A549 (cell line): ENCODE data around the gene KLHL24. TPM values are rescaled to one million over a fixed set of nuclear protein-coding genes. Genes with fewer than 3 reads are reported as not detected.
"Not testable (repeated sequence)": the region's sequence is repeated elsewhere in the genome, so short reads cannot be mapped to it uniquely, and the experiment has no call there.

Source experiments
- ATAC-seq, 2 experiments: fragments of 200-7000 bp in 1 of 2; fragments of >200 bp in 1 of 2; cut with Nextera tagmentation in 1 of 2; cut with Tn5 transposase in 1 of 2; 3 replicates each; pipeline versions ENCODE4 v1.8.0 to v1.9.1; 2018 to 2020; ENCODE audit warnings: mild to moderate bottlenecking in 1 of 2, moderate library complexity in 1 of 2
- CTCF ChIA-PET: fragments of 300-600 bp; sonication (Branson Sonifier 250); formaldehyde crosslinking; extraction: SDS; loops from one replicate; lab custom pipeline; 2021; ENCODE audit warnings: antibody characterized with exemption, inconsistent platforms; lab: Yijun Ruan, JAX
- POLR2A ChIA-PET: fragments of 350-600 bp; formaldehyde crosslinking; extraction: SDS; loops from one replicate; lab custom pipeline; 2021; ENCODE audit warnings: antibody characterized with exemption, inconsistent platforms; lab: Yijun Ruan, JAX
- DNase-seq, 2 experiments: peaks; one replicate each; pipeline versions ENCODE4 v3.0.0 to v3.0.0-alpha.2; 2011 to 2016; ENCODE audit warnings: low read depth in 1 of 2, low spot score in 1 of 2
- FAIRE-seq: peaks from 2 replicates; lab custom pipeline; 2011; peaks lifted over from hg19 to GRCh38; lab: Jason Lieb, UNC
- H3K27ac ChIP-seq, 2 experiments: fragments of >200 bp; sonication (Bioruptor Twin); formaldehyde crosslinking; 3 replicates each; pipeline ENCODE4 v1.5.1; 2016 to 2017
- H3K4me1 ChIP-seq: fragments of >200 bp; sonication (Bioruptor Twin); formaldehyde crosslinking; 3 replicates; pipeline ENCODE4 v1.6.1; 2016
- H3K4me2 ChIP-seq: fragments of >200 bp; sonication (Bioruptor Twin); formaldehyde crosslinking; 3 replicates; pipeline ENCODE4 v1.6.1; 2016
- H3K4me3 ChIP-seq: fragments of >200 bp; sonication (Bioruptor Twin); formaldehyde crosslinking; 3 replicates; pipeline ENCODE4 v1.5.1; 2016
- H3K9me3 ChIP-seq: fragments of >200 bp; sonication (Bioruptor Twin); formaldehyde crosslinking; 3 replicates; pipeline ENCODE4 v1.6.1; 2016
- ATOH8 ChIP-seq: fragments of 250-450 bp; sonication (Bioruptor Pico); IDR thresholded peaks from 2 replicates; pipeline ENCODE4 v1.5.0; 2020; ENCODE audit warnings: low read depth, mild to moderate bottlenecking, moderate library complexity
- BHLHE40 ChIP-seq: IDR thresholded peaks from 2 replicates; pipeline ENCODE4 v1.6.1; 2012; ENCODE audit warnings: low read depth, low read length, inconsistent platforms
- CBX8 ChIP-seq: fragments of 200-600 bp; sonication (generic); IDR thresholded peaks from 2 replicates; pipeline ENCODE4 v1.6.1; 2016
- CEBPB ChIP-seq, 2 experiments: fragments of >200 bp in 1 of 2; sonication (Bioruptor Twin) in 1 of 2; formaldehyde crosslinking in 1 of 2; IDR thresholded peaks; 2 replicates each; pipeline ENCODE4 v1.6.1; 2012 to 2016
- CHD2 ChIP-seq: fragments of 150-350 bp; IDR thresholded peaks from 2 replicates; pipeline ENCODE4 v1.6.1; 2014; ENCODE audit warnings: low read length; ENCODE audit not compliant: partially characterized antibody
- CTCF ChIP-seq: fragments of >200 bp; sonication (Bioruptor Twin); formaldehyde crosslinking; IDR thresholded peaks from 3 replicates; pipeline ENCODE4 v1.5.1; 2016
- EHF ChIP-seq: fragments of 250-450 bp; sonication (Bioruptor Pico); IDR thresholded peaks from 2 replicates; pipeline ENCODE4 v1.5.0; 2020; ENCODE audit warnings: mild to moderate bottlenecking
- EP300 ChIP-seq, 2 experiments: fragments of >200 bp; sonication (Bioruptor Twin); formaldehyde crosslinking; IDR thresholded peaks; 2 replicates in 1 of 2; 3 replicates in 1 of 2; pipeline ENCODE4 v1.6.1; 2016 to 2017
- FOSB ChIP-seq: fragments of 250-450 bp; sonication (Bioruptor Pico); IDR thresholded peaks from 2 replicates; pipeline ENCODE4 v1.5.0; 2020; ENCODE audit warnings: mild to moderate bottlenecking, moderate library complexity
- FOXS1 ChIP-seq: fragments of 250-450 bp; sonication (Bioruptor Pico); IDR thresholded peaks from 2 replicates; pipeline ENCODE4 v1.5.0; 2020; ENCODE audit warnings: mild to moderate bottlenecking, moderate library complexity
- HEYL ChIP-seq: fragments of 250-450 bp; sonication (Bioruptor Pico); IDR thresholded peaks from 2 replicates; pipeline ENCODE4 v1.8.0; 2021; ENCODE audit warnings: mild to moderate bottlenecking, moderate library complexity
- HMGXB4 ChIP-seq: fragments of 250-450 bp; sonication (Bioruptor Pico); IDR thresholded peaks from 2 replicates; pipeline ENCODE4 v1.5.0; 2021; ENCODE audit warnings: mild to moderate bottlenecking, moderate library complexity, borderline replicate concordance
- HOXB13 ChIP-seq: fragments of 250-450 bp; sonication (Bioruptor Pico); IDR thresholded peaks from 2 replicates; pipeline ENCODE4 v1.5.0; 2020; ENCODE audit warnings: low read depth, mild to moderate bottlenecking, moderate library complexity
- MAX ChIP-seq: IDR thresholded peaks from 2 replicates; pipeline ENCODE4 v1.6.1; 2012
- MAZ ChIP-seq: fragments of 150-350 bp; IDR thresholded peaks from 2 replicates; pipeline ENCODE4 v1.6.1; 2014; ENCODE audit warnings: antibody characterized with exemption, low read depth, low read length, borderline replicate concordance
- NFE2L2 ChIP-seq: fragments of 150-350 bp; conservative IDR thresholded peaks from 2 replicates; pipeline ENCODE4 v1.6.1; 2014; ENCODE audit warnings: low read length
- NPAS2 ChIP-seq: fragments of 250-450 bp; sonication (Bioruptor Pico); IDR thresholded peaks from 2 replicates; pipeline ENCODE4 v1.8.0; 2022; ENCODE audit warnings: mild to moderate bottlenecking, moderate library complexity, borderline replicate concordance
- POLR2AphosphoS2 ChIP-seq: conservative IDR thresholded peaks from 2 replicates; pipeline ENCODE4 v1.6.1; 2012; ENCODE audit warnings: low read length, improper control_type of control experiment, inconsistent platforms
- RCOR1 ChIP-seq: fragments of 150-350 bp; IDR thresholded peaks from 2 replicates; pipeline ENCODE4 v1.6.1; 2014; ENCODE audit warnings: antibody characterized with exemption, low read length, low read depth
- RNF2 ChIP-seq: fragments of 200-600 bp; sonication (generic); IDR thresholded peaks from 2 replicates; pipeline ENCODE4 v1.6.1; 2016; ENCODE audit warnings: low read depth, mild to moderate bottlenecking, antibody characterized with exemption, moderate library complexity, borderline replicate concordance
- TP53 ChIP-seq: fragments of 250-450 bp; sonication (Bioruptor Pico); IDR thresholded peaks from 2 replicates; pipeline ENCODE4 v1.5.0; 2021; ENCODE audit warnings: mild to moderate bottlenecking, moderate library complexity
- USF2 ChIP-seq: fragments of 450-650 bp; IDR thresholded peaks from 2 replicates; pipeline ENCODE4 v1.6.1; 2014; ENCODE audit warnings: antibody characterized with exemption
- ZC3H11A ChIP-seq: fragments of 450-650 bp; IDR thresholded peaks from 2 replicates; pipeline ENCODE4 v1.6.1; 2014; ENCODE audit warnings: antibody characterized with exemption, mild to moderate bottlenecking
- WGBS: methylation state at CpG from one replicate; pipeline ENCODE4 v1.1.6; 2017; ENCODE audit errors: missing lambda C conversion rate; 5-methylcytosine and 5-hydroxymethylcytosine counted together
- polyA plus RNA-seq, 4 experiments: library from polyadenylated mRNA; depleted of rRNA in 3 of 4; stranded (reverse); fragments of >200 nt; fragmentation: RNase III in 1 of 4; extraction: RNeasy Plus Mini Kit Qiagen cat#74134 plus additional on column Dnase treatment in 1 of 4; gene quantifications; 2 replicates in 3 of 4; 3 replicates in 1 of 4; pipeline ENCODE4 v1.2.3, GENCODE V29; 2011 to 2017

Gene KLHL24
- polyA plus RNA-seq, 2 of the 4 experiments (the other 2 are of a cell fraction): 4.0 to 11.9 TPM

- POLR2A ChIA-PET: no interaction called here
- no peak for TF ChIP-seq MAZ
- TF ChIP-seq MAX: no peak
- no peak for TF ChIP-seq TP53 (CRISPR knock-in tag)
- TF ChIP-seq HEYL (CRISPR knock-in tag): no peak
- TF ChIP-seq, all 56 proteins: peak for 0
- DNase-seq (no peak), ATAC-seq (no peak), FAIRE-seq (no peak)
- CTCF ChIA-PET: no interaction called here
- H3K4me2 ChIP-seq: peak overlapping the region; percentile 86
- H3K27ac ChIP-seq: peak overlapping the region; percentile 84 to 96; a peak in 4 of 6 replicates
- H3K9me3 ChIP-seq: no peaks in the 10 kb centered on the region
- WGBS: 75% methylated on average over 13 of the region's 13 CpGs
- peaks cover 15% of the 10 kb centered on the region; the same call in 2 of the 3 replicates for H3K4me1 ChIP-seq
- H3K4me3 ChIP-seq: peak overlapping the region; percentile 85
These were observed 64.0 kb downstream of the KLHL24 start for GRCh38 chr3:183699238-183699947.

- CTCF ChIA-PET: no interaction called here
- H3K4me3 ChIP-seq: no peak overlapping the region
- no peaks in the 10 kb centered on the region for H3K9me3 ChIP-seq
- WGBS: 96% methylated on average over 5 of the region's 5 CpGs
- H3K4me2 ChIP-seq: no peak overlapping the region
- POLR2A ChIA-PET: interaction anchor here (0.7 kb wide), 1 partner anchor 177 kb away, joined by 4 read pairs; no protein-coding TSS in a partner anchor
- FAIRE-seq: no peak
- TF ChIP-seq NPAS2 (CRISPR knock-in tag): no peak
- TF ChIP-seq CBX8: no peak
- TF ChIP-seq HOXB13: no peak
- no peak for TF ChIP-seq EHF (CRISPR knock-in tag)
- no peak for TF ChIP-seq ZC3H11A
- no peak for TF ChIP-seq ATOH8 (CRISPR knock-in tag)
- TF ChIP-seq CHD2: no peak
- no peak for TF ChIP-seq RCOR1
- TF ChIP-seq POLR2AphosphoS2: no peak
- no peak for TF ChIP-seq HMGXB4 (CRISPR knock-in tag)
- TF ChIP-seq, all 56 proteins: peak for 0
- ATAC-seq: no peak
- no peak for DNase-seq
- peaks cover 15% of the 10 kb centered on the region; the same call in 2 of the 3 replicates for H3K4me1 ChIP-seq
- H3K27ac ChIP-seq: no peak overlapping the region
These were observed 66.3 kb downstream of the KLHL24 start for GRCh38 chr3:183701744-183702143.

- DNase-seq, H3K27ac ChIP-seq, POLR2A ChIA-PET, ATAC-seq, H3K4me3 ChIP-seq, H3K4me2 ChIP-seq, H3K9me3 ChIP-seq, FAIRE-seq, CTCF ChIA-PET: not testable (repeated sequence)
- TF ChIP-seq CEBPB (IDR thresholded peaks at IDR 0.05): peak in 1 of 2 experiments; percentile 36; a peak in 2 of 4 replicates
- peaks cover 15% of the 10 kb centered on the region; the same call in 2 of the 3 replicates for H3K4me1 ChIP-seq
- WGBS: 95% methylated on average over 6 of the region's 6 CpGs
These were observed 68.5 kb downstream of the KLHL24 start for GRCh38 chr3:183703892-183704291.

- DNase-seq (no peak), ATAC-seq (no peak), FAIRE-seq (no peak)
- H3K27ac ChIP-seq: no peak overlapping the region
- no peak overlapping the region for H3K4me3 ChIP-seq
- ChIA-PET POLR2A (no interaction called here), CTCF (no interaction called here)
- no peaks in the 10 kb centered on the region for H3K9me3 ChIP-seq
- no peaks in the 10 kb centered on the region for H3K4me1 ChIP-seq
- H3K4me2 ChIP-seq: no peak overlapping the region
- no peak for TF ChIP-seq ZC3H11A
- TF ChIP-seq EHF (CRISPR knock-in tag): no peak
- no peak for TF ChIP-seq RNF2
- TF ChIP-seq RCOR1: no peak
- no peak for TF ChIP-seq NFE2L2
- TF ChIP-seq USF2: no peak
- TF ChIP-seq EP300 (IDR thresholded peaks at IDR 0.05): no peak
- no peak for TF ChIP-seq BHLHE40
- no peak for TF ChIP-seq FOXS1 (CRISPR knock-in tag)
- TF ChIP-seq FOSB (CRISPR knock-in tag): no peak
- no peak for TF ChIP-seq CTCF
- TF ChIP-seq NPAS2 (CRISPR knock-in tag): no peak
- no peak for TF ChIP-seq ATOH8 (CRISPR knock-in tag)
- no peak for TF ChIP-seq MAZ
These were observed 74.8 kb downstream of the KLHL24 start for GRCh38 chr3:183710231-183710630.
